CD14-positive monocyte (primary cell): ENCODE measurements around the gene CD151. TPM values are rescaled to one million over a fixed set of nuclear protein-coding genes. Genes with fewer than 3 reads are reported as not detected.

Experiments used
- DNase-seq, 3 donors: peaks; one replicate each; pipeline ENCODE4 v3.0.0-alpha.2; 2011 to 2022
- H2AFZ ChIP-seq: 2 replicates; pipeline ENCODE4 v1.6.0; 2012; ENCODE audit warnings: mild to moderate bottlenecking, low read depth, low read length, inconsistent platforms; ENCODE audit not compliant: insufficient read depth, poor library complexity, severe bottlenecking
- H3K27ac ChIP-seq, 2 donors: 1 replicate in 1 of 2; 2 replicates in 1 of 2; pipeline ENCODE4 v1.5.1; 2012 to 2013; ENCODE audit warnings: low read length in 2 of 2, control low read depth in 1 of 2, inconsistent platforms in 1 of 2, low read depth in 1 of 2, mild to moderate bottlenecking in 1 of 2
- H3K27me3 ChIP-seq, 2 donors: one replicate each; pipeline versions ENCODE4 v1.6.0 to v1.6.1; 2011 to 2013; ENCODE audit warnings: low read length in 2 of 2; ENCODE audit not compliant: control insufficient read depth in 2 of 2, insufficient read depth in 2 of 2
- H3K36me3 ChIP-seq, 2 donors: replicated peaks in 1 of 2; 1 replicate in 1 of 2; 2 replicates in 1 of 2; pipeline versions ENCODE4 v1.5.1 to v1.6.1; 2012 to 2013; ENCODE audit warnings: low read length in 2 of 2, control low read depth in 1 of 2, inconsistent platforms in 1 of 2, mild to moderate bottlenecking in 1 of 2; ENCODE audit not compliant: insufficient read depth in 2 of 2, control insufficient read depth in 1 of 2
- H3K4me1 ChIP-seq, 2 donors: 1 replicate in 1 of 2; 2 replicates in 1 of 2; pipeline versions ENCODE4 v1.5.1 to v1.6.1; 2012 to 2013; ENCODE audit warnings: low read length in 2 of 2, control low read depth in 1 of 2, inconsistent platforms in 1 of 2, mild to moderate bottlenecking in 1 of 2, moderate library complexity in 1 of 2; ENCODE audit not compliant: insufficient read depth in 2 of 2, control insufficient read depth in 1 of 2
- H3K4me2 ChIP-seq: replicated peaks from 2 replicates; pipeline ENCODE3; 2012; ENCODE audit warnings: low read length, moderate library complexity, mild to moderate bottlenecking; ENCODE audit not compliant: poor library complexity, severe bottlenecking; ENCODE audit errors: extremely low read depth
- H3K4me3 ChIP-seq, 3 experiments: fragments of 200-600 bp in 1 of 3; sonication (generic) in 1 of 3; replicated peaks in 1 of 3; 1 replicate in 2 of 3; 2 replicates in 1 of 3; pipeline ENCODE4 v1.5.1; 2011 to 2013; ENCODE audit warnings: low read length in 3 of 3, mild to moderate bottlenecking in 3 of 3, control low read depth in 2 of 3, low read depth in 2 of 3, inconsistent platforms in 1 of 3, moderate library complexity in 1 of 3
- H3K79me2 ChIP-seq: 2 replicates; pipeline ENCODE4 v1.6.0; 2012; ENCODE audit warnings: mild to moderate bottlenecking, control low read depth, inconsistent platforms, low read length, moderate library complexity; ENCODE audit not compliant: insufficient read depth
- H3K9ac ChIP-seq: 2 replicates; pipeline ENCODE4 v1.6.0; 2017; ENCODE audit warnings: low read length, mild to moderate bottlenecking; ENCODE audit not compliant: insufficient read depth, poor library complexity, severe bottlenecking
- H3K9me3 ChIP-seq, 2 donors: replicated peaks in 1 of 2; 1 replicate in 1 of 2; 2 replicates in 1 of 2; pipeline versions ENCODE4 v1.5.1 to v1.6.1; 2012 to 2013; ENCODE audit warnings: low read length in 2 of 2, control low read depth in 1 of 2; ENCODE audit not compliant: control insufficient read depth in 1 of 2, insufficient read depth in 1 of 2
- H4K20me1 ChIP-seq: 2 replicates; pipeline ENCODE4 v1.6.0; 2012; ENCODE audit warnings: mild to moderate bottlenecking, low read length, control low read depth, moderate library complexity; ENCODE audit not compliant: insufficient read depth
- H3K27ac Mint-ChIP-seq, 7 donors: one replicate each; pipeline ENCODE4 v1.8.0; 2020; ENCODE audit warnings: mild to moderate bottlenecking in 7 of 7, mixed read lengths in 7 of 7, moderate library complexity in 6 of 7, inconsistent platforms in 2 of 7
- H3K27me3 Mint-ChIP-seq, 3 donors: one replicate each; pipeline ENCODE4 v1.8.0; 2021 to 2022; ENCODE audit warnings: low read depth in 3 of 3, mild to moderate bottlenecking in 3 of 3, mixed read lengths in 3 of 3, moderate library complexity in 3 of 3, inconsistent platforms in 1 of 3
- H3K36me3 Mint-ChIP-seq, 2 donors: one replicate each; pipeline ENCODE4 v1.8.0; 2020; ENCODE audit warnings: mixed read lengths in 2 of 2, inconsistent platforms in 1 of 2, mild to moderate bottlenecking in 1 of 2
- H3K4me1 Mint-ChIP-seq: one replicate; pipeline ENCODE4 v1.8.0; 2020; ENCODE audit warnings: mild to moderate bottlenecking, mixed read lengths
- H3K4me3 Mint-ChIP-seq, 2 donors: one replicate each; pipeline ENCODE4 v1.8.0; 2020; ENCODE audit warnings: mild to moderate bottlenecking in 2 of 2, mixed read lengths in 2 of 2, moderate library complexity in 1 of 2
- H3K9me3 Mint-ChIP-seq, 7 donors: one replicate each; pipeline ENCODE4 v1.8.0; 2020 to 2022; ENCODE audit warnings: mixed read lengths in 7 of 7, mild to moderate bottlenecking in 6 of 7, moderate library complexity in 6 of 7, inconsistent platforms in 2 of 7
- CTCF ChIP-seq: fragments of 200-600 bp; IDR thresholded peaks from one replicate; pipeline ENCODE4 v1.8.0; 2022; ENCODE audit warnings: antibody characterized with exemption, mild to moderate bottlenecking
- WGBS: methylation state at CpG from one replicate; pipeline ENCODE4 v1.1.5; 2013; ENCODE audit warnings: missing lambda C conversion rate; ENCODE audit not compliant: insufficient coverage; 5-methylcytosine and 5-hydroxymethylcytosine counted together
- intact Hi-C, 2 donors: fragments of 100-400 bp; cut with micrococcal nuclease; formaldehyde crosslinking; loops; one replicate each; pipeline versions ENCODE4 v1.15.0 to v1.15.1; 2023
- polyA plus RNA-seq, 3 donors: library from polyadenylated mRNA; depleted of rRNA in 1 of 3; unstranded in 2 of 3; stranded (reverse) in 1 of 3; fragments of 300-500 nt in 2 of 3; fragments of >200 nt in 1 of 3; fragmentation: Illumina TruSeq in 2 of 3; gene quantifications; 1 replicate in 2 of 3; 2 replicates in 1 of 3; pipeline ENCODE4 v1.2.3, GENCODE V29; 2012 to 2021

Gene CD151
- polyA plus RNA-seq, 3 donors: 18.1 to 200 (median 57.4) TPM

DNA sequence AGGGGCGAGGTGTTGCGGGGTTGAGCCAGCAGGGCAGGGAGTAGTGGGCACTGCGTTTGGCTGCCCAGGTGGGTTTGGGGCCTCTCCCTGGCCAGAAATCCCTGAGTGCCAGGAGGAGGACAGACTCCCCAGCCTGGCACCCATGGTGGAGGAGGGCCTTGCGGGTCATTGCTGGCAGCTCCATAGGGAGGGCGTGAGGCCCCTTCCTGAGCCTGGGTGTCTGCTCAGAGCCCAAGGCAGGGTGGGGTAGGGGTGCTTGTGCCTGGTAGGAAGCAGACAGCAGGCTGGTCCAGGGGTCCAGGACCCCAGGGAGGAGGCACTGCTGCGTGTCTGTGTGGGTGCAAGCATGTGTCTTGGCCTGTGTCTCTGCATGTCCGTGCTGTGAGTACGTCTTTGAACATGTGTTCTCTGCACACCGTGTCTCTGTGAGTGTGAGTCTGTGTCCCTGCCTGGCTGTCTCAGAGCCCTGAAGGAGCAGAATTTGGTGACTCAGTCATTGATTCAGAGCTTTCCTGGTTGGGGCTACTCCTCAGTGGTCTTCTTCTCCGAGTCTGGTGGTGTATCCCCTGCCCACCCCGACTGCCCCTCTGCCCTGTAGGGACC lies 13.8 kb downstream of the CD151 start:
- intact Hi-C loops: loop anchor here (5.0 kb wide), 2 partner anchors 71 to 81 kb away; partner anchors contain the start of gene AP2A2 (in 1 of the 2)
- H3K4me3 ChIP-seq: no peak overlapping the region
- H3K9me3 ChIP-seq: no peaks in the 10 kb centered on the region
- H3K9me3 Mint-ChIP-seq: peaks cover 0 to 3% (median 0%) of the 10 kb centered on the region in 7 donors
- H3K27ac Mint-ChIP-seq: peak overlapping the region in 5 of 7 donors; percentile 6 to 54 (median 30)
- H3K27me3 ChIP-seq: peaks cover 6 to 24% of the 10 kb centered on the region in 2 donors
- H3K36me3 ChIP-seq: no peaks in the 10 kb centered on the region
- H3K4me3 Mint-ChIP-seq: peak overlapping the region in 1 of 2 donors; percentile 43
- H3K4me2 ChIP-seq: no peak overlapping the region
- H3K9ac ChIP-seq: no peak overlapping the region
- H3K4me1 ChIP-seq: peaks cover 41 to 64% of the 10 kb centered on the region in 2 donors
- peaks cover 7% of the 10 kb centered on the region for H3K79me2 ChIP-seq
- peaks cover 33% of the 10 kb centered on the region for H3K4me1 Mint-ChIP-seq
- peaks cover 2 to 6% of the 10 kb centered on the region in 2 donors for H3K36me3 Mint-ChIP-seq
- no peak overlapping the region for H2AFZ ChIP-seq
- DNase-seq: no peak
- H3K27ac ChIP-seq: no peak overlapping the region
- peaks cover 10 to 45% (median 31%) of the 10 kb centered on the region in 3 donors for H3K27me3 Mint-ChIP-seq
- 83% methylated on average over 11 of the region's 11 CpGs for WGBS
- no peak for TF ChIP-seq CTCF
- peaks cover 69% of the 10 kb centered on the region for H4K20me1 ChIP-seq

- Histone ChIP-seq H3K4me1 (peaks cover 37 to 57% of the 10 kb centered on the region in 2 donors), H4K20me1 (peaks cover 73% of the 10 kb centered on the region), H3K79me2 (no peaks in the 10 kb centered on the region), H3K4me2 (no peak overlapping the region), H3K4me3 (no peak overlapping the region), H3K36me3 (no peaks in the 10 kb centered on the region), H2AFZ (no peak overlapping the region), H3K9me3 (no peaks in the 10 kb centered on the region), H3K27ac (no peak overlapping the region), H3K9ac (no peak overlapping the region), H3K27me3 (peaks cover 6 to 24% of the 10 kb centered on the region in 2 donors)
- DNase-seq: no peak
- TF ChIP-seq CTCF: no peak
- Mint-ChIP-seq H3K4me1 (peaks cover 32% of the 10 kb centered on the region), H3K9me3 (peaks cover 0 to 3% (median 0%) of the 10 kb centered on the region in 7 donors), H3K27me3 (peaks cover 10 to 48% (median 31%) of the 10 kb centered on the region in 3 donors), H3K27ac (no peak overlapping the region), H3K4me3 (no peak overlapping the region), H3K36me3 (peaks cover 2 to 6% of the 10 kb centered on the region in 2 donors)
- 72% methylated on average over 17 of the region's 18 CpGs for WGBS
- intact Hi-C loops: loop anchor here (2.0 to 5.0 kb wide), 4 partner anchors 69 to 203 kb away; partner anchors contain the start of gene AP2A2 (in 1 of the 2)
These were observed 15.1 kb downstream of the CD151 start for GRCh38 chr11:847876-848275.
